NCI-H2227 (cell line): Measurements from ENCODE around the gene MMP17.
A peak's percentile ranks its signal among the peaks of the same experiment; 100 is the strongest.
"Not testable (repeated sequence)": the region's sequence is repeated elsewhere in the genome, so short reads cannot be mapped to it uniquely, and the experiment has no call there.

Source experiments
- DNase-seq: peaks from one replicate; lab custom pipeline; 2025; ENCODE audit not compliant: unreplicated experiment; lab: John Stamatoyannopoulos, UW

Gene MMP17

DNA sequence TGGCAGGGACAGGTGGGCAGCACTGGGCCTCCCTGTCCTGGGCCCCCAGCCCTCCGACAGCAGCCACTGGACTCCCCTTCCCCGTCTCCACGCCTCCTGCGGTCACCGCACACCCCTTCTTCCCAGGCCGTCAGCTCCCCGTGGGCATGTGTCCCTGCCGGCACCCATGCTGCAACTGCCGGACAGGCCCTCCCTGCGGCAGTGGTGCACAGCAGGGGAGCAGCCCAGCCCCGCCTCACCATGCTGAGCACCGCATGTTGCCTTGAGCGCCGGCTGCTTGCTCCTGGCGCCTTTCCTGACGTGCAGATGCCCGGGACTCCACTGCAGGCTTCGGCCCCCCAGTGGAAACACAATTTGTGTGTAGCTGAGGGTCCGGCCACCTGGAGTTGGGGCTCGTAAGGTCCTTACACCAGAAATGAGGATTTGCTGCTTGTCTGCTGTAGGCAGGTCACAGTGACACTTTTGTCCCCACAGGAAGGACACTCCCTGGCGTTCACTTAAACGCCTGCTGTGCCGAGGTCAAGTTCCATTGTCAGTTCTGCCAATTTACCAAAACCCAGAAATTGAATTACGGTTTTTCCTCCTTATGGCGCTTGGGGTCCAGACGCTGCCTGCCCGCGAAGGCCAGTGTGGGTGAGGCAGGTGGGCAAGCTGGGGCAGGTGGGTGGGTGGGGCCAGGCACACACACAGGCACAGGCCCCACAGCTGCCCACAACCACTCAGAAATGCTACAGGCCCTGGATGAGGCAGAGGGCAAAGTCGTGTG, 28.2 kb upstream of the MMP17 start:
- DNase-seq = peak; percentile 24

DNA sequence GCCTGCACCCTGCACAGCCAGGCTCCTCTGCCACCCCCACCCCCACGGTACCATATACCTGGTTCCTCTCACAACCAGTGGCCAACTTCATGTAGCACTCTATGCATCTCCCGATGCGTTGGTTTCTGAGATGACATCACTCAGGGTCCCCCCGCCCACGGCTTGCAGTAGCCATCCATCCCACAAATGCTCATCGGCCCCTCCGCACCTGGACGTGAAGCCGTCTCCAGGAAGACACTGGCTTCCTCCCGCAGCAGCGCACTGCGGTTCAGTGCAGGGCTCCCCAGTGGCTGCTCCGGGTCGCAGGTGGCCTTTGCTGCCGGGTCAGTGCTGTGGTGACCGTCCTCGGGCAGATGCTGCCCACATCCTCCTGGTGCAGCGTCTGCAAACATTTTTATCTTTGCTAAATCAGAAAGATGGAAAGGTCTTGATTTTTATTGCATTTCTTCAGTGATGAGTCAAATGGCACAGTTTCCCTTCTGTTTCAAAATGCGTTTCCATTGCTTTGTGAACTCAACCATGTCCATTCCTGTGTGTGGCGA, 27.5 kb upstream of the MMP17 start:
- DNase-seq = no peak

DNA sequence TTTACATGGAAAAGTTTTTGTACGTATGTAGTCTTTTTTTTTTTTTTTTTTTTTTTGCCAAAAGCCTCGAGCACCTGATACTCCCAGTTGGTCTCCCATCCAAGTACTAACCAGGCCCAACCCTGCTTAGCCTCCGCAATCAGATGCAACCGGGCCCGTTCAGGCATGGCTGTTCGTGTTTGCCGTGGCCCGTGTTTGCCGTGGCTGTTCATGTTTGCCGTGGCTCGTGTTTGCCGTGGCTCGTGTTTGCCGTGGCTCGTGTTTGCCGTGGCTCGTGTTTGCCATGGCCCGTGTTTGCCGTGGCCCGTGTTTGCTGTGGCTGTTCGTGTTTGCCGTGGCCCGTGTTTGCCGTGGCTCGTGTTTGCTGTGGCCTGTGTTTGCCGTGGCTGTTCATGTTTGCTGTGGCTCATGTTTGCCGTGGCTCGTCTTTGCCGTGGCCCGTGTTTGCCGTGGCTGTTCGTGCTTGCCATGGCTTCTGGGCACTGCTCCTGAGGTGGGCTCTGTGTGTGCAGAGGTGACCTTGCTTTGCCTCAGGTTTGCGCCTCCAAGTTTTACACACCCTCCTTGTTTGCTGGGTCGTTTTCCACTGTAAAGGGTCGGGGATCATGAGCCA, 26.8 kb upstream of the MMP17 start:
- no peak for DNase-seq

DNA sequence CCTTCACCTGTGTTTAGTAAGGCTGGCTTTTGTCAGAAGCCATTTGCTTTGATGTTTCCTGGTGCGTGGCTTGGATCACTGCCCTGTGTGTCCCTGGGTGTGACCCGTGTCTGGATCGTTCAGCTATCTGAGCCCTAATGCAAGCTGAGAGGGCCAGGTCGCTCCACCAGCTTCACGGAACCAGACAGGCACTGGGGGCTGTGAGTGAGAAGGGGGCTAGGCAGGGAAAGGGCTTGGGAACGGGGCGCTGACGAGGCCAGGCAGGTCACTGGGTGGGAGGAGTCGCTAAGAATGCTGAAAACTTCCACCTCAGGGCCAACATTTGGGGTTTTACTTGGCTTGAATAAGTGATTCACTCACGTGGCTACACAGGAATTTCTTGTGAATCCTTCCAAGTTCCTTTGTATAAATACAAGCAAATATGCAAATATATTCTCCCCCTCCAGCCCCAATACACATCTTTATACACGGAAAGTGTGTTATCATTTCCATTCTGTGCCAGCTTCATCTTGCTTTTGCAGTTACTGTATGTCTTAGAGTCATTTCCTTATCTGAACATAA, 24.2 kb upstream of the MMP17 start:
- DNase-seq = no peak

DNA sequence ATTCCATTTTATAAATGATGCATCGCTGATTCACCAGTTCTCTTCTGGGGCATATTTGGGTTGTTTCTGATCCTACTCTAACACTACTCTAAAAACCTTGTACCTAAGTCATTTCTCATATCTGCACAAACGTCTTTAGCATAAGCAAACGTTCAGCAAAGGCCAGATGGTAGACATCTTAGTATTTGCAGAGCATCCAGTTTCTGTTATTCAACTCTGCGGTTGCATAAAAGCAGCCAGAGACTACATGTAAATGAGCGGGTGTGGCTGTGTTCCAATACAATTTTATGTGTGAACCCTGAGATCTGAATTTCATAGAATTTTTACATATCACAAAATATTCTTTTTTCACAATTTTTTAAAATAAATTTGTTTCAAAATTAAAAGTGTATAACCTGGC, 22.8 kb upstream of the MMP17 start:
- DNase-seq = no peak

DNA sequence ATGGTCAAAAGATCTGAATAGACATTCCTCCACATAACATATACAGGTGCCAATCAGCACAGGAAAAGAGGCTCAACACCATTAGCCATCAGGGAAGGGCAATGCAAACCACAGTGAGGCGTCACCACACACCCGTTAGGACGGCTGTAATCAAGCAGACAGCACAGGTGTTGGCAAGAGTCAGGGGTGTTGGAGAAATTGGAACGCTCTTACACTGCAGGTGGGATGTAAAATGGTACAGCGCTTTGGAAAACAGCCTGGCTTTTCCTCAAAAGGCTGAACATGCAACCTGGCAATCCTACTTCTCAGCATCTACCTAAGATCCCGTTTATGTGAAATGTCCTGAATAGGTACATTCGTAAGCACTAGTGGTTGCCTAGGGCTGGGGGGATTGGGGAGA, 21.5 kb upstream of the MMP17 start:
- no peak for DNase-seq

DNA sequence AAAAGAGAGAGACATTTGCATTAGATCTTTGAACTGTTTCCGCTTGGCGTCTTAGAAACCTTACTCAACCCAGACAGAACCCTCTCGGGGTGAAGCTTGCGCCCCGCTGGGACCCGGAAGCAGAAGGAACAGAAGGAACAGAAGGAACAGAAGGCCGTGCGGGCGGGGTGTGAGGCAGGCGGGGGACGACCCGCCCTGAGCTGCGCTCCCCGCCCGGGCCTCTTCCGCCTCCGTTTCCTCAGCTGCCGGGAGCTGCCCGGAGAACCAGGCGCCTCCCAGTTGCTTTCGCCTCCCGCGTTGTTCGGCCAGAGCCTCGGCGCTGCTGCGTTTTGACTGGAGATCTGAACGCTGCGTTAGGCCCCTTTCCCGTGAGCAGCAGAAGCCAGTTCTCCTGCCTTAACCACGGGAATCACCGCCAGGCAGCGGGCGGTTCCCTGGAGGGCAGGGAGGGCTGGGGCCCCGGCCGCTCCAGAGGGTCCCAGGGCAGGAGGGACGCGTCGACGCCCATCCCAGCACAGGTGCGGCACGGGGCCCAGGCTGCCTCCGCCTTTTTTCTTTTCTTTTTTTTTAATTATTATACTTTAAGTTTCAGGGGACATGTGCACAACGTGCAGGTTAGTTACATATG, 19.3 kb upstream of the MMP17 start:
- DNase-seq = peak; percentile 30

DNA sequence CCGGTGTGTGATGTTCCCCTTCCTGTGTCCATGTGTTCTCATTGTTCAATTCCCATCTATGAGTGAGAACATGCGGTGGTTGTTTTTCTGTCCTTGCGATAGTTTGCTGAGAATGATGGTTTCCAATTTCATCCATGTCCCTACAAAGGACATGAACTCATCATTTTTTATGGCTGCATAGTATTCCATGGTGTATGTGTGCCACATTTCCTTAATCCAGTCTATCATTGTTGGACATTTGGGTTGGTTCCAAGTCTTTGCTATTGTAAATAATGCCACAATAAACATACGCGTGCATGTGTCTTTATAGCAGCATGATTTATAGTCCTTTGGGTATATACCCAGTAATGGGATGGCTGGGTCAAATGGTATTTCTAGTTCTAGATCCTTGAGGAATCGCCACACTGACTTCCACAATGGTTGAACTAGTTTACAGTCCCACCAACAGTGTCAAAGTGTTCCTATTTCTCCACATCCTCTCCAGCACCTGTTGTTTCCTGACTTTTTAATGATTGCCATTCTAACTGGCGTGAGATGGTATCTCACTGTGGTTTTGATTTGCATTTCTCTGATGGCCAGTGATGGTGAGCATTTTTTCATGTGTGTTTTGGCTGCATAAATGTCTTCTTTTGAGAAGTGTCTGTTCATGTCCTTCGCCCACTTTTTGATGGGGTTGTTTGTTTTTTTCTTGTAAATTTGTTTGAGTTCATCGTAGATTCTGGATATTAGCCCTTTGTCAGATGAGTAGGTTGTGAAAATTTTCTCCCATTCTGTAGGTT, 18.5 kb upstream of the MMP17 start:
- DNase-seq = not testable (repeated sequence)

DNA sequence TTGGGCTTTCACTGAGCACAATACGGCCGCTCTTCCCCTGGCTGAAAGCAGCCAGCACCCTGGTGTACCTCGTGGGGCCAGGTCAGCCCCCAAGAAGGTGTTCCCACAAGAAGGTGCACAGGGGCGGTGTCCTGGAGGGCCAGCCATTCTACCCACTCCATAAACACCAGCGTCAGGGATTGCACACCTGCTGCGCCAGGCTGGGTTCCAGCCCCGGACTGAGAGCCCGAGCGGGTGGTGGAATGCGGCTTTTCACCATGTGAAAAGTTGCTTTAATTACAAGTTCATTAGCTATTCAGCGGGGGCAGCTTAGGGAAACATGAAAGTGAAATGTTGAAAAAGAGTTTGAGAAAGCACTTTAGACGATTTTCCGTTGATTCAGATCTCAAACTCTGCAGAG, 17.5 kb upstream of the MMP17 start:
- no peak for DNase-seq

DNA sequence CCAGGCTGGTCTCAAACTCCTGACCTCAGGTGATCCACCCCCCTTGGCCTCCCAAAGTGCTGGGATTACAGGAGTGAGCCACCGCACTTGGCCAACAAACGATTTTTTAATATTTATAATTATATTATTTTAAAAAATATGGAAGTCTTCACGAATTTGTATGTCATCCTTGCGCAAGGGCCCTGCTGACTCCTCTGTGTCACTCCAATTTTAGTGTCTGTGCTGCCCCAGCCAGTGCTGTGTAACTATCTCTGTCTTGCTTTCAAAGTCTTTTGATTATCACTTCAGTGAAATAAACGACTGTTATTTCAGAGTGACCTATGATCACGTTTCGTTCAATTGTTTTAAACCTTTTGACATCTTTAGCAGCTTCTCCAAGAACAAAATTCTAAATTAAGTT, 13.1 kb upstream of the MMP17 start:
- no peak for DNase-seq

DNA sequence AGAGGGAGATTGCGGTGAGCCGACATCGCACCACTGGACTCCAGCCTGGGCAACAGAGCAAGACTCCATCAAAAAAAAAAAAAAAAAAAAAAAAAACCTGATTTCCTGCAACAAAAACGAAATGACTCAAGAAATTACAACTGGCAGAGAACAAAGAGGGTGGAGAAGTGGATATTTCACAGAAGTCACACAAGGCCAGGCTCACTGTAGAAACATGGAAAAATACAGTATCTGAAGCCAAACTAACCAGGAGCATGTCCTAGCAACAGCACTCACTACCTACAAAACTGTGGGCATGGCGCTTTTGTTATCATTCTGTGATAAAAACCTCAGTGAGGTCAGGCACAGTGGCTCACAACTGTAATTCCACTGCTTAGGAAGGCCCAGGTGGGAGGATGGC, 11.7 kb upstream of the MMP17 start:
- no peak for DNase-seq

DNA sequence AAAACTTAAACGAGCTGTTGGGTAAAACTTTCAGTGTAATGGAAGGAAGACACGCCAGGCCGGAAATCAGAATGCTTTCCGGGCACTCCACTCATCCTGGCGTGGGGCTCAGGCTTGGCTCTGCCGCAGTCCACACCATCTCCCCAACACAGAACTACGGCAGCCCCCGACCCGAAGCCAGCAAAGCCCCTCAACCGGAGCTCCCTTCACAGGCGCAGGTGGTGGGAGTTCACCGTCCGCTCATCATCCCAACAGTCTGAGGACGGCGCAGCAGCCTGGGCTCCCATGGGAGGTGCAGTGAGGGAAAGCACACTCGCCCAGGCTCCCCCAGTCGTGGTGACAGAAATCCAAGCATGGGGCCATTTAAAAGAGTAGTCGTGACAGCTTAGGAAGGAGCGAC, 11.0 kb upstream of the MMP17 start:
- no peak for DNase-seq

DNA sequence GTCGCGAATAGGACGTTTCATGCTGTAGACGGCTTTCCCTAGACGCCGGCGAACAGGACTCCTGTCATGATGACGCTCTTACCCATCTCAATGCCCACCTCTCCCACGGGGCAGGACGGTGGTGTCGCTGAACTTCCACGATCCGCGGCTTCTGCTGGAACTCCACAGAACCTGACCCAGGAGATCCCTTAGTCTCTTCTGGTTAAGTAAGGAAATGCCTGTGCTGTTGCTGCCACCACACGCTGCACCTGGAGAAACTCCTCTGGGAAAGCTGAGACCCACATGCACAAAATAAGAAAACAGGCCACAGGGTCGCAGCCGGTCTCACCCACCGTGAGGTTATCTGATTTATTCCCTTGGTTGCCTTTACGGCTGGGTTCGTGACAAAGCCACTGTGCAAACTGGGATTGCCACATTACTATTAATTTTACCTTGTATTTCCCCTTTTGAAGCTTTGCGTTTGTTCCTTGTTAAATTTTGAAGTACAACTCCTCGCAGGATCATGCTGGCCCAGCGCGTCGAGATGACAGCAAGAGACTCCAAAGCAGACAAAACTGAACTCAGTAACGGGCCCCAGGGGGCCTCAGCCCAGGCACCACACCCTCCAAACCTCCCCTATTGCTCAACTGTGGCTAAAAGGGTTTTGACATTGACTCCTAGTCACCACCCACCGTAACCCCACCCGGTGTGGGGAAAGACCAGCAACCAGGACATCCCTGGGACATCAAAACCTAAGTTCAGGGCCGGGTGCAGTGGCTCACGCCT, 9.2 kb upstream of the MMP17 start:
- no peak for DNase-seq

DNA sequence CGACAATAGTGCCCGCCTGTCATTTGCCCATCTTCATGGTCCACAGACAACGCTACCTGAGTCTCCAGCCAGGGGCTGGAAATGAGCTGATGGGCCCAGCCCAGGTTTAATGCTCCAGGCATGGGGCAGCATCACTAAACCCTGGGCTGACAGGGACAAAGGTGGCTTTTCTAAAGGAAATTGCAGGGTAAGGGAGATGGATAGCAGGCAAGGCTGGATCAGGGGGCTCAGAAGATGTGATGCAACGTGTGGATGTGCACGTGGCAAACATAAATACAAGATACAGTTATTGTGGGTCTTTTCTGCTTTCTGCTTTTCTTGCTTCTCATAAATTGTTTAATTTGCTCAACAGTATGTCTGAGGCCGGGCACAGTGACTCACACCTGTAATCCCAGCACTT, 3.7 kb upstream of the MMP17 start:
- DNase-seq = no peak

DNA sequence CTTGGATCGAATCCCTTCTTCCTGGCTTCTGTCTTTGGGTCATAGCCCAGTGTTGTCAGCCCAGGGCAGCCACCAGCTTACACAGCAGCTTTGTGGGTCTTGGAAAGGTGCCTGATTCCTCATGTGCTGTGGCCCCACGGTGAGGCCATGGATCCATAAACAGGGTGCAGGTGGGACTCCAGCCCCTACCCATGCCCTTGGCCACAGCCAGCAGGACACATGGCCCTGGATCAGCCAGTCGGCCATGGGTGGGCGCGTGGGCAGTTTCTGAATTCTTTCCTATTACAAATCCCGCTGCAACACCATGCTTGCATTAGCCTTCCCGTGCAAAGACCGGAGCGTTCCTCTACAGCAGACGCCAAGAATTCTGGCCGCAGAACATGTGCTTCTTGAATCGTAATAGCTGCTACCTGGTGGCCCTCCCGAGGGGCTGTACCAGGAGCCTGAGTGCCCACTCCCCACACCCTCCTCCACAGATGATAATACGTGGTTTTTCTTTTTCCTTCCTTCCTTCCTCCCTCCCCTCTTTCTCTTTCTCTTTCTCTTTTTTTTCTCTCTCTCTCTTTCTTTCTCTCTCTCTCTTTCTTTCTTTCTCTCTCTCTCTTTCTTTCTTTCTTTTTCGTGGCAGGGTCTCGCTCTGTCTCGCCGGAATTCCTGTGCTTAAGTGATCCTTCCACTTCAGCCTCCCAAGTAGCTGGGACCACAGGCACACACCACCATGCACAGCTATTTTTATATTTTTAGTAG, 2.9 kb upstream of the MMP17 start:
- no peak for DNase-seq

DNA sequence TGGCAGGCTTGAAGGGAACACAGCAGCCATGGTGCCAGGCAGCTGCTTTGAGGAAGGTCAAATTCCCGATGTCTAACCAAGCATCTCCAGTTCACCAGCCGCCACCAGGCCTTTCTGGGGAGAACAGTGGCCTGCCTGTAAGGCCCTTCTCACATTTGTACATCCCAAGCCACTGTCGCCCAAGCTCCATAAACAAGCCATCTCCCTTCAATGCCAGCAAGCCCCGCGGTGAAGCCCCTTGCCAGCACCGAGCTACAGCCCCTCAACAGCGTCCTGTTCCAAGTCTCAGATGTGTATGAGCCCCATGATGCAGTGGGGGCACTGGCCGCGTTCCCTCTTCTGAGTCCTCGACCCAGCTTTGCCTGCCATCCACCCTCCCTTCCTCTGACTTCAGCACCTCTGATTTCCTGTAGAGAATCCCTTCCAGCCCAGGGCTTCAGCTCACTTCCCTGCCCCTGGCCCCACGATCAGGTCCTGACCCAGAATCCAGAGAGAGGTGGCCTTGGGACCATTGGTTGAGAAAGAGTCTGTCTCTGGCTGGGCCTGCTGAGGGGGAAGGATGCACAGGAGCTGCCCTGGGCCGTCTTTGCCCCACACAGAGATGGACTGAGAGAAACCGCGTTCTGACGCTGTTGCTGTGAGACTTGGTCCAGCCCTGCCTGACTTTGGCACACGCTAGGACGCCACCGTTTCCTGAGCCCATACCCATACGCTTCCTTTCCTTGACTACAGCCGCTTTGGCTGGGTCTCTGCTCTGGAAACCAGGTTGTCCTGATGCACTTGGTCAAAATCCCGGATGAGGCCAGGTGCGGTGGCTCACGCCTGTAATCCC, 1.9 kb upstream of the MMP17 start:
- no peak for DNase-seq

DNA sequence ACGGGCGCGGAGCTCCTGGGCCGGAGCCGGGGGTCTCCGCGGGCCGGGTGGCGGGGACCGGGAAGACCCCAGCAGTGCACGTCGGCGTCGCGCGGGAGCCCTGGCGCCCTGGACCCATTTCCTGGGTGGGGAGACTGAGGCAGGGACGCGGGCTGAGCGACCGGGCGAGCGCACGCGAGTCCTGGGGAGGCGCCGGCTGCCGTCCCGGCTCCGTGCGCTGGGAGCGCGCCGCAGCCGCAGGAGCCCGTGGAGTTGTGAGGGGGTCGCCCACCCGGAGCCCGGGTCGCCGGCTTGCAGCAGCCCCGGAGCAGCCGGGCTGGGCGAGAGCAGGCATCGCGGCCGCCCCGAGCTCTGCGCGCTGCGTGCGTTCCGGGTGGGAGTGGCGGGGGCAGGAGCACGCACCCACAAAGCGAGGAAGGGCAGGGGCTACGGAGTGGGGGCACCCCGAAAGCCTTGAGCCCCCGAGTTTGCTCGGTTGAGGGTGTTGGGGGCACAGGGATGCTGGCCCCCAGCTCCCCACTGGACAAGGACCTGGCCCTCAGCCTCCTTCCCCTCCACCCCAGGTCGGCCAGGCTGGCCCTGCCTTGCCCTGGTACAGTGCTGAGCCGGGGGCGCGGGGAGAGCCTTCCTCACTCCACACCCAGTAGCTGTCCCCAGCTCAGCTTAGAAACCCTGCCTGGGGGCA, 620 bp downstream of the MMP17 start:
- DNase-seq = peak; percentile 38

DNA sequence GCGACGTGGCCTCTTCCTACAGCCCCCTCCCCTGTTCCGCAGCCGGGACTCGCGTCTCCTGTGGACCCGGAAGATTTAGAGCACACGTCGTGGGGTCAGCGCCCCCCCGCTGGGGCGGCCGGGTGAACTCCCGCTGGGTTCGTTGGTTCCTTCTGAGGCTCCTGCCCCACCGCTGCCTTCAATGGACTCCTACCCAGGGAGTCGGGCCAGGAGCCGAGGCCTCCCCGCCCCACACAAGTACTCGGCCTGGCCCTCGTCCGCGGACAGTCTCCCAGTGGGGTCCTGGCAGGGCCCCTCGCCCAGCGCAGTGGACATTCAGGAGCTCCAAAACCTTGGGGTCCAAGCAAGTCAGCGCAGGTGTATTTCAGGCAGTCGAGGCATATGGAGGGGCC, 1.2 kb downstream of the MMP17 start:
- DNase-seq = peak; percentile 32
